Hematopoietic multipotent progenitor cell treated with erythropoietin and hydrocortisone succinate and interleukin-3 and kit ligand, for 6 days (in vitro differentiated cells): ENCODE results near the gene B9D1.

ENCODE experiments used
- DNase-seq: peaks from one replicate; pipeline ENCODE4 v3.0.0-alpha.2; 2015

The B9D1 gene

GRCh38 chr17:19388791-19389785 is 26.6 kb upstream of the B9D1 start:
- peak; percentile 64 for DNase-seq

GRCh38 chr17:19387921-19388521 is 25.5 kb upstream of the B9D1 start:
- DNase-seq, result no peak

GRCh38 chr17:19386974-19387920 is 24.7 kb upstream of the B9D1 start, which contains the start of gene MFAP4:
Gene MFAP4 (minus strand): TSS chr17:19387190. CDS start chr17:19387155, 35 bp downstream.
- DNase-seq, result no peak

GRCh38 chr17:19386051-19386929 is 23.8 kb upstream of the B9D1 start:
- DNase-seq, result peak; percentile 62

- DNase-seq, result no peak
These were observed 23.0 kb upstream of the B9D1 start for GRCh38 chr17:19385521-19385983.

GRCh38 chr17:19384723-19385391 is 22.3 kb upstream of the B9D1 start:
- DNase-seq, result peak; percentile 95

- no peak for DNase-seq
These were observed 21.4 kb upstream of the B9D1 start for GRCh38 chr17:19383681-19384470.

- DNase-seq, result no peak
These were observed 20.3 kb upstream of the B9D1 start for GRCh38 chr17:19382531-19383444.

GRCh38 chr17:19381741-19382444 is 19.4 kb upstream of the B9D1 start:
- DNase-seq, result no peak

- DNase-seq, result no peak
These were observed 18.8 kb upstream of the B9D1 start for GRCh38 chr17:19381361-19381740.

- DNase-seq, result no peak
These were observed 18.2 kb upstream of the B9D1 start for GRCh38 chr17:19380481-19381301.

- no peak for DNase-seq
These were observed 17.0 kb upstream of the B9D1 start for GRCh38 chr17:19379361-19380065.

- DNase-seq, result no peak
These were observed 16.2 kb upstream of the B9D1 start, which contains the start of gene MAPK7 for GRCh38 chr17:19378416-19379360. Gene MAPK7 (plus strand): TSS chr17:19378498. CDS start chr17:19378901, 403 bp downstream.

GRCh38 chr17:19377602-19378415 is 15.3 kb upstream of the B9D1 start:
- peak; percentile 98 for DNase-seq

- DNase-seq, result peak; percentile 35
These were observed 14.3 kb upstream of the B9D1 start for GRCh38 chr17:19376811-19377210.
